Liver (tissue), 9 donors: ENCODE data around the gene PAPSS1. TPM values are rescaled to one million over a fixed set of nuclear protein-coding genes. Genes with fewer than 3 reads are reported as not detected.
A peak's percentile ranks its signal among the peaks of the same experiment; 100 is the strongest.

ENCODE experiments used
- DNase-seq: peaks from one replicate; pipeline ENCODE4 v3.0.0-alpha.2; 2017; ENCODE audit warnings: low spot score
- H3K27ac ChIP-seq, 2 donors: one replicate each; pipeline ENCODE4 v1.7.0; 2013; ENCODE audit warnings: inconsistent platforms in 2 of 2, low read length in 2 of 2, control low read depth in 1 of 2, low read depth in 1 of 2, mild to moderate bottlenecking in 1 of 2
- H3K27me3 ChIP-seq, 4 donors: one replicate each; pipeline versions ENCODE4 v1.6.1 to v1.7.0; 2013; ENCODE audit warnings: low read length in 3 of 4, inconsistent platforms in 1 of 4, mild to moderate bottlenecking in 1 of 4, moderate library complexity in 1 of 4; ENCODE audit not compliant: control insufficient read depth in 4 of 4, insufficient read depth in 4 of 4
- H3K36me3 ChIP-seq, 4 donors: one replicate each; pipeline versions ENCODE4 v1.6.1 to v1.7.0; 2013; ENCODE audit warnings: low read length in 3 of 4, mild to moderate bottlenecking in 3 of 4, low read depth in 1 of 4, moderate library complexity in 1 of 4; ENCODE audit not compliant: control insufficient read depth in 4 of 4, insufficient read depth in 3 of 4
- H3K4me1 ChIP-seq, 4 donors: one replicate each; pipeline versions ENCODE4 v1.6.1 to v1.7.0; 2013; ENCODE audit warnings: low read length in 3 of 4, mild to moderate bottlenecking in 3 of 4, moderate library complexity in 1 of 4; ENCODE audit not compliant: control insufficient read depth in 4 of 4, insufficient read depth in 4 of 4
- H3K4me3 ChIP-seq, 3 donors: one replicate each; pipeline versions ENCODE4 v1.6.1 to v1.7.0; 2013; ENCODE audit warnings: low read length in 3 of 3, control low read depth in 1 of 3, low read depth in 1 of 3, mild to moderate bottlenecking in 1 of 3
- H3K9ac ChIP-seq, 2 donors: one replicate each; pipeline ENCODE4 v1.7.0; 2013; ENCODE audit warnings: low read length in 2 of 2, mild to moderate bottlenecking in 2 of 2, moderate library complexity in 2 of 2, control low read depth in 1 of 2, low read depth in 1 of 2
- H3K9me3 ChIP-seq, 4 donors: one replicate each; pipeline versions ENCODE4 v1.6.1 to v1.7.0; 2013; ENCODE audit warnings: low read length in 3 of 4; ENCODE audit not compliant: control insufficient read depth in 4 of 4
- EGR1 ChIP-seq, 2 donors: IDR thresholded peaks; 2 replicates each; pipeline ENCODE4 v1.6.1; 2016 to 2018; ENCODE audit warnings: antibody characterized with exemption in 2 of 2, low read depth in 2 of 2
- FOXA1 ChIP-seq: IDR thresholded peaks from 2 replicates; pipeline ENCODE4 v1.6.1; 2016; ENCODE audit warnings: antibody characterized with exemption
- FOXA2 ChIP-seq: IDR thresholded peaks from 2 replicates; pipeline ENCODE4 v1.6.1; 2016; ENCODE audit warnings: antibody characterized with exemption
- GABPA ChIP-seq, 2 donors: IDR thresholded peaks in 1 of 2; conservative IDR thresholded peaks in 1 of 2; 2 replicates each; pipeline ENCODE4 v1.6.1; 2016; ENCODE audit warnings: antibody characterized with exemption in 2 of 2, mild to moderate bottlenecking in 1 of 2, moderate library complexity in 1 of 2
- HNF4A ChIP-seq, 2 donors: conservative IDR thresholded peaks; 2 replicates each; pipeline ENCODE4 v1.6.1; 2016; ENCODE audit warnings: antibody characterized with exemption in 2 of 2, mild to moderate bottlenecking in 2 of 2
- HNF4G ChIP-seq: IDR thresholded peaks from 2 replicates; pipeline ENCODE4 v1.6.1; 2016; ENCODE audit warnings: antibody characterized with exemption
- JUND ChIP-seq, 2 donors: IDR thresholded peaks; 2 replicates each; pipeline ENCODE4 v1.6.1; 2016; ENCODE audit warnings: antibody characterized with exemption in 2 of 2
- NR2F2 ChIP-seq: IDR thresholded peaks from 2 replicates; pipeline ENCODE4 v1.6.1; 2016; ENCODE audit warnings: antibody characterized with exemption
- RAD21 ChIP-seq, 2 donors: IDR thresholded peaks; 2 replicates each; pipeline ENCODE4 v1.6.1; 2016; ENCODE audit warnings: antibody characterized with exemption in 2 of 2, mild to moderate bottlenecking in 2 of 2
- RXRA ChIP-seq, 2 donors: IDR thresholded peaks; 2 replicates each; pipeline ENCODE4 v1.6.1; 2017 to 2018; ENCODE audit warnings: antibody characterized with exemption in 2 of 2, mild to moderate bottlenecking in 1 of 2
- SP1 ChIP-seq: IDR thresholded peaks from 2 replicates; pipeline ENCODE4 v1.6.1; 2018; ENCODE audit warnings: antibody characterized with exemption, mild to moderate bottlenecking
- TAF1 ChIP-seq: conservative IDR thresholded peaks from 2 replicates; pipeline ENCODE4 v1.6.1; 2016; ENCODE audit warnings: antibody characterized with exemption, mild to moderate bottlenecking
- YY1 ChIP-seq: IDR thresholded peaks from 2 replicates; pipeline ENCODE4 v1.6.1; 2016; ENCODE audit warnings: antibody characterized with exemption, mild to moderate bottlenecking
- WGBS: extraction: QIAGEN DNeasy Blood & Tissue Kit; methylation state at CpG from one replicate; pipeline ENCODE4 v1.1.7; 2013; 5-methylcytosine and 5-hydroxymethylcytosine counted together
- polyA plus RNA-seq, 2 donors: library from polyadenylated mRNA; stranded (reverse) in 1 of 2; unstranded in 1 of 2; fragments of 200-250 nt in 1 of 2; fragments of >200 nt in 1 of 2; fragmentation: Nextera tagmentation in 1 of 2; extraction: Ambion mirVana in 1 of 2; gene quantifications; one replicate each; pipeline versions ENCODE4 v1.2.1 to v1.2.3, GENCODE V29; 2013 to 2015
- total RNA-seq, 2 donors: library from RNA; depleted of rRNA; stranded (reverse); fragments of >200 nt; gene quantifications; one replicate each; pipeline ENCODE4 v1.2.3, GENCODE V29; 2014
- TF ChIP-seq, protein P1 (sequence below): fragments of 150-350 bp; IDR thresholded peaks from 2 replicates; pipeline ENCODE4 v1.5.1; 2017; ENCODE audit warnings: improper control_type of control experiment, low read depth, low read length; ENCODE audit not compliant: missing input control
- TF ChIP-seq, protein P2 (sequence below): IDR thresholded peaks from 2 replicates; pipeline ENCODE4 v1.6.1; 2016; ENCODE audit warnings: antibody characterized with exemption
- TF ChIP-seq, protein P3 (sequence below): IDR thresholded peaks from 2 replicates; pipeline ENCODE4 v1.6.1; 2016; ENCODE audit warnings: antibody characterized with exemption, mild to moderate bottlenecking
- TF ChIP-seq, protein P4 (sequence below): IDR thresholded peaks from 2 replicates; pipeline ENCODE4 v1.6.1; 2016; ENCODE audit warnings: antibody characterized with exemption
- TF ChIP-seq, protein P5 (sequence below): IDR thresholded peaks from 2 replicates; pipeline ENCODE4 v1.6.1; 2016; ENCODE audit warnings: antibody characterized with exemption
- donor health status: healthy.
- donor health status: healthy.
- donor health status: healthy.
- donor health status: healthy.
- donor health status: healthy.

Gene PAPSS1
- total and polyA plus RNA-seq, 4 donors: 5.7 to 17.8 (median 6.0) TPM

DNA sequence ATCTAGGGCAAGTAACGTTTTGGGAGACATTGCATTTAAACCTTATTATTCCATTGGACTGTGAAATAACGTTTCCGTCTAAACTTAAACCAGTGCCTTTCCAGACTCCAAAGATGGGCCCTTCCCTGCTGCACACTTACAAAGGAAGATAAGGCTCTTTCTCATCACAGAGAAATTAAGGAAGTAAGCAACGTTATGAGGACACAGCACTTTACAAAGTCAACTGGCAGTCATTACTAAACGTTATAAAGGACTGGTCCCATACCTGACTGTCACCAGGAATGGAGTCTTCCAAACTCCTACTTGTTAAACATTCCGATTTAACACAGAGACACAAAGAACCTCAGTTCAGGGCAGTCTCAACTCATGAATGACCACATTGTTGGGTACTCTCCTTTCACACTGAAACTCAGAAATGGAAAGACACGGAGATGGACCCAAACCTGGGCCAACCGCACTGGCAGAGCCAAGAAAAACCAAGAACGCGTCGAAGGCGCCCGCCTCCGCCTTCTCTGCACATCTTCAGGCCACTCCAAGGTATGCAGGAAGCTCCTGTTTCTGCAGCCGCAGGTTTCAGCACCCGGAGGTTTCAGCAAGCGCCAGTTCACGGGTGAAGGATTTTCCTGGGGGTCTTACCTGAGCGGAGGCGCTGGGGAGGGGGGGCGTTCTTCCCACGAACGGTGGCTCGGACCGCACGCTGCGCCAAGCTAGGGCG is 670 bp downstream of the PAPSS1 start:
- DNase-seq: peak; percentile 37
- Histone ChIP-seq H3K4me1 (peaks cover 0 to 11% (median 2%) of the 10 kb centered on the region in 4 donors), H3K36me3 (no peaks in the 10 kb centered on the region), H3K27ac (peak overlapping the region in 1 of 2 donors; percentile 71), H3K9ac (peak overlapping the region; percentile 16 to 66), H3K27me3 (no peaks in the 10 kb centered on the region), H3K9me3 (no peaks in the 10 kb centered on the region), H3K4me3 (peak overlapping the region; percentile 78 to 98 (median 87))
- 8% methylated on average over 28 of the region's 28 CpGs for WGBS
- TF ChIP-seq, protein P1, sequence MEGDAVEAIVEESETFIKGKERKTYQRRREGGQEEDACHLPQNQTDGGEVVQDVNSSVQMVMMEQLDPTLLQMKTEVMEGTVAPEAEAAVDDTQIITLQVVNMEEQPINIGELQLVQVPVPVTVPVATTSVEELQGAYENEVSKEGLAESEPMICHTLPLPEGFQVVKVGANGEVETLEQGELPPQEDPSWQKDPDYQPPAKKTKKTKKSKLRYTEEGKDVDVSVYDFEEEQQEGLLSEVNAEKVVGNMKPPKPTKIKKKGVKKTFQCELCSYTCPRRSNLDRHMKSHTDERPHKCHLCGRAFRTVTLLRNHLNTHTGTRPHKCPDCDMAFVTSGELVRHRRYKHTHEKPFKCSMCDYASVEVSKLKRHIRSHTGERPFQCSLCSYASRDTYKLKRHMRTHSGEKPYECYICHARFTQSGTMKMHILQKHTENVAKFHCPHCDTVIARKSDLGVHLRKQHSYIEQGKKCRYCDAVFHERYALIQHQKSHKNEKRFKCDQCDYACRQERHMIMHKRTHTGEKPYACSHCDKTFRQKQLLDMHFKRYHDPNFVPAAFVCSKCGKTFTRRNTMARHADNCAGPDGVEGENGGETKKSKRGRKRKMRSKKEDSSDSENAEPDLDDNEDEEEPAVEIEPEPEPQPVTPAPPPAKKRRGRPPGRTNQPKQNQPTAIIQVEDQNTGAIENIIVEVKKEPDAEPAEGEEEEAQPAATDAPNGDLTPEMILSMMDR: no peak
- no peak for TF ChIP-seq HNF4A (conservative IDR thresholded peaks at IDR 0.05)
- TF ChIP-seq, protein P2, sequence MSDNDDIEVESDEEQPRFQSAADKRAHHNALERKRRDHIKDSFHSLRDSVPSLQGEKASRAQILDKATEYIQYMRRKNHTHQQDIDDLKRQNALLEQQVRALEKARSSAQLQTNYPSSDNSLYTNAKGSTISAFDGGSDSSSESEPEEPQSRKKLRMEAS: no peak
- TF ChIP-seq FOXA2: no peak
- TF ChIP-seq YY1: no peak
- no peak for TF ChIP-seq HNF4G
- TF ChIP-seq EGR1 (IDR thresholded peaks at IDR 0.05; ENCODE audit: low read depth in 2 of 2): no peak
- TF ChIP-seq, protein P3, sequence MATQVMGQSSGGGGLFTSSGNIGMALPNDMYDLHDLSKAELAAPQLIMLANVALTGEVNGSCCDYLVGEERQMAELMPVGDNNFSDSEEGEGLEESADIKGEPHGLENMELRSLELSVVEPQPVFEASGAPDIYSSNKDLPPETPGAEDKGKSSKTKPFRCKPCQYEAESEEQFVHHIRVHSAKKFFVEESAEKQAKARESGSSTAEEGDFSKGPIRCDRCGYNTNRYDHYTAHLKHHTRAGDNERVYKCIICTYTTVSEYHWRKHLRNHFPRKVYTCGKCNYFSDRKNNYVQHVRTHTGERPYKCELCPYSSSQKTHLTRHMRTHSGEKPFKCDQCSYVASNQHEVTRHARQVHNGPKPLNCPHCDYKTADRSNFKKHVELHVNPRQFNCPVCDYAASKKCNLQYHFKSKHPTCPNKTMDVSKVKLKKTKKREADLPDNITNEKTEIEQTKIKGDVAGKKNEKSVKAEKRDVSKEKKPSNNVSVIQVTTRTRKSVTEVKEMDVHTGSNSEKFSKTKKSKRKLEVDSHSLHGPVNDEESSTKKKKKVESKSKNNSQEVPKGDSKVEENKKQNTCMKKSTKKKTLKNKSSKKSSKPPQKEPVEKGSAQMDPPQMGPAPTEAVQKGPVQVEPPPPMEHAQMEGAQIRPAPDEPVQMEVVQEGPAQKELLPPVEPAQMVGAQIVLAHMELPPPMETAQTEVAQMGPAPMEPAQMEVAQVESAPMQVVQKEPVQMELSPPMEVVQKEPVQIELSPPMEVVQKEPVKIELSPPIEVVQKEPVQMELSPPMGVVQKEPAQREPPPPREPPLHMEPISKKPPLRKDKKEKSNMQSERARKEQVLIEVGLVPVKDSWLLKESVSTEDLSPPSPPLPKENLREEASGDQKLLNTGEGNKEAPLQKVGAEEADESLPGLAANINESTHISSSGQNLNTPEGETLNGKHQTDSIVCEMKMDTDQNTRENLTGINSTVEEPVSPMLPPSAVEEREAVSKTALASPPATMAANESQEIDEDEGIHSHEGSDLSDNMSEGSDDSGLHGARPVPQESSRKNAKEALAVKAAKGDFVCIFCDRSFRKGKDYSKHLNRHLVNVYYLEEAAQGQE: no peak
- TF ChIP-seq JUND (IDR thresholded peaks at IDR 0.05): no peak
- TF ChIP-seq FOXA1: no peak
- TF ChIP-seq, protein P4, sequence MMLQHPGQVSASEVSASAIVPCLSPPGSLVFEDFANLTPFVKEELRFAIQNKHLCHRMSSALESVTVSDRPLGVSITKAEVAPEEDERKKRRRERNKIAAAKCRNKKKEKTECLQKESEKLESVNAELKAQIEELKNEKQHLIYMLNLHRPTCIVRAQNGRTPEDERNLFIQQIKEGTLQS: no peak
- no peak for TF ChIP-seq RAD21 (IDR thresholded peaks at IDR 0.05)

DNA sequence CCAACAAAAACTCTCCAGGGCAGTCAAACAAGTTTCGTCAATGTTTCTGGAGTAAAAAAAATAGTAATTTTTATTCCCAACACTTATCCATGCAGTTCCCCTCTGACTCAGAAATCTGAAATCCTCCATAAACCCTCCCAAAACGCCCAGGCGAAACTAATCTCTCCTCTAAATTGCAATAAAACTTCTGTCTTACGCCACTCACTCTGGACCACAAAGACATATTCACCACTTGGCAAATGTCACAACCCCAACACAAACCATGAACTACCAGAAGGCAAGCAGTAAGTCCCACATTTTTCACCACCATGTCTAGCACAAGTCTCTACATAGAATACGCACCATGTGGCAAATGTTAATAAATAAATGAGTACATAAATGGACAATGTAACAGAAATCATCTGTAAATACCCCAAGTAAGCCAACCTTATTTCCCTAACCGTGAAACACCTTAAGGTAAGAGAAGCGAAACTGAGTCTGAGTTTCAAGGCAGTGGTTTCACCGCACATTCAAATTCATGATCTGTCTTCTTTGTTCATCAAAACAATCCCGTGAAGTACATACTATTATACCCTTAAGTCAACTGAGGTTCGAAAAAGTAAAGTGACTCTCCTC is 1.6 kb downstream of the PAPSS1 start:
- DNase-seq: no peak
- Histone ChIP-seq H3K27me3 (no peaks in the 10 kb centered on the region), H3K27ac (no peak overlapping the region), H3K4me3 (no peak overlapping the region), H3K9me3 (no peaks in the 10 kb centered on the region), H3K36me3 (no peaks in the 10 kb centered on the region), H3K4me1 (peaks cover 0 to 11% (median 2%) of the 10 kb centered on the region in 4 donors), H3K9ac (no peak overlapping the region)
- WGBS: 89% methylated on average over 10 of the region's 10 CpGs
- TF ChIP-seq RXRA (IDR thresholded peaks at IDR 0.05): no peak
- TF ChIP-seq JUND (IDR thresholded peaks at IDR 0.05): no peak
- TF ChIP-seq GABPA (IDR thresholded peaks at IDR 0.05 in 1 of 2, conservative IDR thresholded peaks at IDR 0.05 in 1 of 2): no peak
- no peak for TF ChIP-seq TAF1
- no peak for TF ChIP-seq YY1
- no peak for TF ChIP-seq FOXA2
- TF ChIP-seq NR2F2: no peak
- TF ChIP-seq, protein P5, sequence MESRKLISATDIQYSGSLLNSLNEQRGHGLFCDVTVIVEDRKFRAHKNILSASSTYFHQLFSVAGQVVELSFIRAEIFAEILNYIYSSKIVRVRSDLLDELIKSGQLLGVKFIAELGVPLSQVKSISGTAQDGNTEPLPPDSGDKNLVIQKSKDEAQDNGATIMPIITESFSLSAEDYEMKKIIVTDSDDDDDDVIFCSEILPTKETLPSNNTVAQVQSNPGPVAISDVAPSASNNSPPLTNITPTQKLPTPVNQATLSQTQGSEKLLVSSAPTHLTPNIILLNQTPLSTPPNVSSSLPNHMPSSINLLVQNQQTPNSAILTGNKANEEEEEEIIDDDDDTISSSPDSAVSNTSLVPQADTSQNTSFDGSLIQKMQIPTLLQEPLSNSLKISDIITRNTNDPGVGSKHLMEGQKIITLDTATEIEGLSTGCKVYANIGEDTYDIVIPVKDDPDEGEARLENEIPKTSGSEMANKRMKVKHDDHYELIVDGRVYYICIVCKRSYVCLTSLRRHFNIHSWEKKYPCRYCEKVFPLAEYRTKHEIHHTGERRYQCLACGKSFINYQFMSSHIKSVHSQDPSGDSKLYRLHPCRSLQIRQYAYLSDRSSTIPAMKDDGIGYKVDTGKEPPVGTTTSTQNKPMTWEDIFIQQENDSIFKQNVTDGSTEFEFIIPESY: no peak
- TF ChIP-seq, protein P1: no peak
- TF ChIP-seq, protein P2: no peak
- TF ChIP-seq SP1: no peak
- no peak for TF ChIP-seq EGR1 (IDR thresholded peaks at IDR 0.05; ENCODE audit: low read depth in 2 of 2)
- no peak for TF ChIP-seq FOXA1
- TF ChIP-seq RAD21 (IDR thresholded peaks at IDR 0.05): no peak
